GM18526 (cell line): ENCODE results near the gene RPLP1.

Source experiments
- POLR2A ChIP-seq: IDR thresholded peaks from 3 replicates; pipeline ENCODE4 v1.6.1; 2011; ENCODE audit not compliant: insufficient read length; ENCODE audit errors: extremely low read depth

The RPLP1 gene

DNA sequence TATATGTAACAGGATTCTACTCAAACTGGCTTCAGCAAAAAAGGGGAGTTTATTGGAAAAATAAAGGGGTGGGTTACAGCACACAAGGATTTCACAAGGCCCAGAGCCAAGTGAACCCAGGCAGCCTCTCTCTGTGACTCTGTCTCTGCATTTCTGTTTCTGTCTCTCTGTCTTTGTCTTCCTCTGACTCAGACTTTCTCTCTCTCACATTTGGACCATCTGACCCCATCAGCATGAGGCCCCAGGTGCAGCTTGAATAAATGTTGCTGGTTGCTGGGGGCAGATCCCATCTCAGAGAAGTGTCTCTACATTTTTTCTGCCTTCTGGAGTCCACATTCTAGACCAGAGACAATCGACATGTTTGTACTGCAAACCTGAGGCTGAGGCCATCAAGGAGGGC lies 45.0 kb downstream of the RPLP1 start:
- no peak for TF ChIP-seq POLR2A

DNA sequence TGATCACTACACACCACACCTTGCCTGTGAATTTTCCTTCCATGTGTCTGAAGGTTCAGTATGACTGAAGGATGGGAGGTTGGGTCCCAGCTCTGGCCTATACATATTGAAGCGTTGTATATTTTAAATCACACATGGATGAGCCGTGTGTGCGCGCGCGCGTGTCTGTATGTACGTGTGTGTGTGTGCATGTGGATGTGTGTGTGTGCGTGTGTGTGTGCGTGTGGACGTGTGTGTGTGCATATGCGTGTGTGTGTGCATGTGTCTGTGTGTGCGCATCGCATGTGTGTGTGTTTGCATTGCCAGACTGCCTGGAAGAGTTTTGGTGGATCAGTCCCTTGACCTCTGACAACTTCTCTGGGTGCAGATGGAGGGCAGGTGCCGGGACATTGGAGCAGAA lies 45.7 kb downstream of the RPLP1 start:
- no peak for TF ChIP-seq POLR2A

- no peak for TF ChIP-seq POLR2A
Measured at GRCh38 chr15:69498987-69499386, 46.4 kb downstream of the RPLP1 start.

GRCh38 chr15:69499521-69500211 lies 47.0 kb downstream of the RPLP1 start:
- TF ChIP-seq POLR2A, result no peak

GRCh38 chr15:69500339-69500738 lies 47.7 kb downstream of the RPLP1 start:
- no peak for TF ChIP-seq POLR2A

DNA sequence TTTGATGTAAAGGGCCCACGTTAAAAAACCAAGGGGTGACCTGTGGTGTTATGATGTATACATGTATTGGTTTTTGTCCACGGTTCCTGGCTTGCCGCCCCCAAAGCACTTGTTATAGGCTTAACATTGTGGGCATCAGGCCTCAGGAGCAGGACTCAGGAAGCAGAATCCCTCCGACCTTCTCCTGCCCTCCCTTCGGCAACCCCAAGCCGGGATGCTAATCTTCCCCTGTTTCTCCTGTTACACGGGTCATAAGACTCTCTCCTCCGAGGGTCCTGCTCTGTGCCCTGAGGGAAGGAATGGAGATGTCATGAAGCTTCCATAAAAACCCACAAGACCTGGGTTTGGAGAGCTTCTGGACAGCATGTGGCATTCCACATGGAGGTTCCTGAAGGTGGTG lies 48.8 kb downstream of the RPLP1 start:
- TF ChIP-seq POLR2A, result no peak

GRCh38 chr15:69502470-69503045 lies 49.9 kb downstream of the RPLP1 start:
- TF ChIP-seq POLR2A, result no peak

DNA sequence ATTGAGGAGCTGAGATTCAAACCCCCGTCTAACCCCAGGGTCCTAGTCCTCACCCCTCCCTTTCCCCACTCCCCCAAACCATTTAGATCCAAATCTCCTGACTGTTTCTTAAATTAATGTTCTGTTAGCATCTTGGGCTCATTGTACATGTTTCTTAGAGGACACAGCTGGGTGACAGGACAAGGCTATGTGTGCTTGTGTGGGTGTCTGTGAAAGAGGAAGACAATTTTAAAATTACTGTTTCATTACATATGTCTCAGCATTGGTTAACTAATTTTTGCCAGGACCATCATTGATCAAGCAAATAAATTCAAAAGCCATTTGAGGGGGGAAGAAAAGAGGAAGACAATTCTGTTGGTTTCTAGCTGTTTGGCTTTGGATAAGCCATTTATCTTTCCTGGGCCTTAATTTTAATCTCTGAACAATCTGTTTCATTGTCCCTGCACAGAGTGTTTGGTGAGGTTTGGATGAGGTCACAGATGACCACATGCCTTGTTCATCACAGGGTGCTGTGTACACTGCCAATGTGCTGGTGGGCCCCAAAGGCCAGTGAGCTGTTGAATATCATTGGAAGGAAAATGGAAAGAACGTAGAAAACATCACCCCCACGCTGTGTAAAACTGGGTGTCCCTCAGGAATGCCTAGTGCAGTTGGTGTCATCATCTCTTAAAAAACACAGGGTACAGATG lies 51.9 kb downstream of the RPLP1 start:
- TF ChIP-seq POLR2A, result no peak
